ENCODE data around the gene FAIM2.

FAIM2 gene

DNA sequence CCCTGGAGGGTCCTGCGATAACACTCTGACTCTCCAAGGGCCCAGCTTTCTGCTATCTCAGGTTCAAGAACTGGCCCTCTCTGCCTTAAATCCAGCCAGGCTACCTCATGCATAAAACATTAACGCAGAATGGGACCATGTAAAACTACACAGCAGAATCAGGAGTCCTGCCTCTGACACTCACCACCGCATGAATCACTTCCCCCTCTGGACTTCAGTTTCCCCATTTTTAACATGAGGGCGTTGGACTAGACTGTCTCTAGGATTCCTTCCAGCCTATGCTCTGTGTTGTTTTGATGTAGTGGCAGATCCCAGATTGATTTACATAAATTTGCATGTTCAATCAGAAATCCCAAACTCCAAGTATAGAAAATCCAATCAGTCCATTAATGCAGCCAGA is 78.8 kb downstream of the FAIM2 start (continued):
- TF ChIP-seq, protein P1, sequence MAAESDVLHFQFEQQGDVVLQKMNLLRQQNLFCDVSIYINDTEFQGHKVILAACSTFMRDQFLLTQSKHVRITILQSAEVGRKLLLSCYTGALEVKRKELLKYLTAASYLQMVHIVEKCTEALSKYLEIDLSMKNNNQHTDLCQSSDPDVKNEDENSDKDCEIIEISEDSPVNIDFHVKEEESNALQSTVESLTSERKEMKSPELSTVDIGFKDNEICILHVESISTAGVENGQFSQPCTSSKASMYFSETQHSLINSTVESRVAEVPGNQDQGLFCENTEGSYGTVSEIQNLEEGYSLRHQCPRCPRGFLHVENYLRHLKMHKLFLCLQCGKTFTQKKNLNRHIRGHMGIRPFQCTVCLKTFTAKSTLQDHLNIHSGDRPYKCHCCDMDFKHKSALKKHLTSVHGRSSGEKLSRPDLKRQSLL (tag by site-specific recombination; IDR thresholded peaks at IDR 0.05) = no peak
- TF ChIP-seq ZNF558 (tag by site-specific recombination; IDR thresholded peaks at IDR 0.05) (no peak), SETDB1 (IDR thresholded peaks at IDR 0.05; ENCODE audit: insufficient read length, low read length) (no peak), ZNF624 (tag by site-specific recombination; IDR thresholded peaks at IDR 0.05) (no peak), SP3 (tag by site-specific recombination; IDR thresholded peaks at IDR 0.05) (no peak), ZNF169 (tag by site-specific recombination; IDR thresholded peaks at IDR 0.05) (no peak)
- TF ChIP-seq, protein P2, sequence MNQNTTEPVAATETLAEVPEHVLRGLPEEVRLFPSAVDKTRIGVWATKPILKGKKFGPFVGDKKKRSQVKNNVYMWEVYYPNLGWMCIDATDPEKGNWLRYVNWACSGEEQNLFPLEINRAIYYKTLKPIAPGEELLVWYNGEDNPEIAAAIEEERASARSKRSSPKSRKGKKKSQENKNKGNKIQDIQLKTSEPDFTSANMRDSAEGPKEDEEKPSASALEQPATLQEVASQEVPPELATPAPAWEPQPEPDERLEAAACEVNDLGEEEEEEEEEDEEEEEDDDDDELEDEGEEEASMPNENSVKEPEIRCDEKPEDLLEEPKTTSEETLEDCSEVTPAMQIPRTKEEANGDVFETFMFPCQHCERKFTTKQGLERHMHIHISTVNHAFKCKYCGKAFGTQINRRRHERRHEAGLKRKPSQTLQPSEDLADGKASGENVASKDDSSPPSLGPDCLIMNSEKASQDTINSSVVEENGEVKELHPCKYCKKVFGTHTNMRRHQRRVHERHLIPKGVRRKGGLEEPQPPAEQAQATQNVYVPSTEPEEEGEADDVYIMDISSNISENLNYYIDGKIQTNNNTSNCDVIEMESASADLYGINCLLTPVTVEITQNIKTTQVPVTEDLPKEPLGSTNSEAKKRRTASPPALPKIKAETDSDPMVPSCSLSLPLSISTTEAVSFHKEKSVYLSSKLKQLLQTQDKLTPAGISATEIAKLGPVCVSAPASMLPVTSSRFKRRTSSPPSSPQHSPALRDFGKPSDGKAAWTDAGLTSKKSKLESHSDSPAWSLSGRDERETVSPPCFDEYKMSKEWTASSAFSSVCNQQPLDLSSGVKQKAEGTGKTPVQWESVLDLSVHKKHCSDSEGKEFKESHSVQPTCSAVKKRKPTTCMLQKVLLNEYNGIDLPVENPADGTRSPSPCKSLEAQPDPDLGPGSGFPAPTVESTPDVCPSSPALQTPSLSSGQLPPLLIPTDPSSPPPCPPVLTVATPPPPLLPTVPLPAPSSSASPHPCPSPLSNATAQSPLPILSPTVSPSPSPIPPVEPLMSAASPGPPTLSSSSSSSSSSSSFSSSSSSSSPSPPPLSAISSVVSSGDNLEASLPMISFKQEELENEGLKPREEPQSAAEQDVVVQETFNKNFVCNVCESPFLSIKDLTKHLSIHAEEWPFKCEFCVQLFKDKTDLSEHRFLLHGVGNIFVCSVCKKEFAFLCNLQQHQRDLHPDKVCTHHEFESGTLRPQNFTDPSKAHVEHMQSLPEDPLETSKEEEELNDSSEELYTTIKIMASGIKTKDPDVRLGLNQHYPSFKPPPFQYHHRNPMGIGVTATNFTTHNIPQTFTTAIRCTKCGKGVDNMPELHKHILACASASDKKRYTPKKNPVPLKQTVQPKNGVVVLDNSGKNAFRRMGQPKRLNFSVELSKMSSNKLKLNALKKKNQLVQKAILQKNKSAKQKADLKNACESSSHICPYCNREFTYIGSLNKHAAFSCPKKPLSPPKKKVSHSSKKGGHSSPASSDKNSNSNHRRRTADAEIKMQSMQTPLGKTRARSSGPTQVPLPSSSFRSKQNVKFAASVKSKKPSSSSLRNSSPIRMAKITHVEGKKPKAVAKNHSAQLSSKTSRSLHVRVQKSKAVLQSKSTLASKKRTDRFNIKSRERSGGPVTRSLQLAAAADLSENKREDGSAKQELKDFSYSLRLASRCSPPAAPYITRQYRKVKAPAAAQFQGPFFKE (tag by site-specific recombination; IDR thresholded peaks at IDR 0.05; ENCODE audit: borderline replicate concordance) = no peak

DNA sequence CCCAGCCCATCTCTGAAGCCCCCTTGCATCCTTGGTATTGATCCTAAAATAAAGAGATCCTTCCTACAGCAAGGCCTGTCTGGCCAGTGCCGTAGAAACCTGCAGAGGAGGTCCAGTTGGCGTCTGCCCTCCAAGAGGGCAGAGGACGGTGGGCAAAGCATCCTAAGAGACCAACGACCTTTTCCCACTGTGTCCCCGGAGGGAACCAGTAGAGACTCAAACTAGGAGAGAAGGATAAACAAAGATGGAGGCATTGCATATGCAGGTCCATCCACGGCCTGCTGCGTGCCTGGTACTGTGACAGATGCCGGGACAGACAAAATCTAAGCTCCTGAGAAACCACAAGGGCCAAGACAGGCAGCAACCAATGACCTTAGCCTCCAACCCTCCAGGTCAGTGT is 79.3 kb downstream of the FAIM2 start:
- Histone ChIP-seq H3K4me1 (ENCODE audit: control insufficient read depth, insufficient read depth, low read length) (peaks cover 22% of the 10 kb centered on the region), H3K27ac (ENCODE audit: extremely low read depth, low read depth, low read length) (no peak overlapping the region), H3K9me3 (ENCODE audit: control insufficient read depth, insufficient read depth, low read depth, low read length) (no peaks in the 10 kb centered on the region), H3K36me3 (ENCODE audit: control insufficient read depth in 2 of 2, insufficient read depth in 1 of 2, low read length in 2 of 2) (peaks cover 4 to 32% of the 10 kb centered on the region in 2 experiments; a peak in 1 of 3 replicates), H3K4me3 (ENCODE audit: low read depth, low read length) (no peak overlapping the region)
- ChIA-PET CTCF (no interaction called here), POLR2A (no interaction called here)
- TF ChIP-seq ZNF645 (tag by site-specific recombination; IDR thresholded peaks at IDR 0.05) (no peak), SETDB1 (IDR thresholded peaks at IDR 0.05; ENCODE audit: insufficient read length, low read length) (no peak), ZNF114 (tag by site-specific recombination; IDR thresholded peaks at IDR 0.05) (no peak), ZBTB11 (tag by site-specific recombination; conservative IDR thresholded peaks at IDR 0.05; ENCODE audit: low read depth) (no peak), ZNF426 (tag by site-specific recombination; IDR thresholded peaks at IDR 0.05) (no peak), ZNF843 (tag by site-specific recombination; IDR thresholded peaks at IDR 0.05) (no peak), ZNF302 (tag by site-specific recombination; IDR thresholded peaks at IDR 0.05; ENCODE audit: low read depth) (no peak), ZFP41 (tag by site-specific recombination; IDR thresholded peaks at IDR 0.05; ENCODE audit: borderline replicate concordance) (no peak), SALL2 (tag by site-specific recombination; IDR thresholded peaks at IDR 0.05; ENCODE audit: borderline replicate concordance) (no peak)
- TF ChIP-seq, protein P3, sequence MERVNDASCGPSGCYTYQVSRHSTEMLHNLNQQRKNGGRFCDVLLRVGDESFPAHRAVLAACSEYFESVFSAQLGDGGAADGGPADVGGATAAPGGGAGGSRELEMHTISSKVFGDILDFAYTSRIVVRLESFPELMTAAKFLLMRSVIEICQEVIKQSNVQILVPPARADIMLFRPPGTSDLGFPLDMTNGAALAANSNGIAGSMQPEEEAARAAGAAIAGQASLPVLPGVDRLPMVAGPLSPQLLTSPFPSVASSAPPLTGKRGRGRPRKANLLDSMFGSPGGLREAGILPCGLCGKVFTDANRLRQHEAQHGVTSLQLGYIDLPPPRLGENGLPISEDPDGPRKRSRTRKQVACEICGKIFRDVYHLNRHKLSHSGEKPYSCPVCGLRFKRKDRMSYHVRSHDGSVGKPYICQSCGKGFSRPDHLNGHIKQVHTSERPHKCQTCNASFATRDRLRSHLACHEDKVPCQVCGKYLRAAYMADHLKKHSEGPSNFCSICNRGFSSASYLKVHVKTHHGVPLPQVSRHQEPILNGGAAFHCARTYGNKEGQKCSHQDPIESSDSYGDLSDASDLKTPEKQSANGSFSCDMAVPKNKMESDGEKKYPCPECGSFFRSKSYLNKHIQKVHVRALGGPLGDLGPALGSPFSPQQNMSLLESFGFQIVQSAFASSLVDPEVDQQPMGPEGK (tag by site-specific recombination; IDR thresholded peaks at IDR 0.05) = no peak
- TF ChIP-seq, protein P2 (tag by site-specific recombination; IDR thresholded peaks at IDR 0.05; ENCODE audit: borderline replicate concordance) = no peak

All from HEK293 (cell line).